Astrocyte (in vitro differentiated cells and primary cell): ENCODE measurements around the gene MARCHF4. TPM values are rescaled to one million over a fixed set of nuclear protein-coding genes. Genes with fewer than 3 reads are reported as not detected.

Source experiments
- DNase-seq: peaks from one replicate; pipeline ENCODE4 v3.0.0-alpha.2; 2010; ENCODE audit warnings: low read depth
- FAIRE-seq: peaks from 2 replicates; lab custom pipeline; 2011; peaks lifted over from hg19 to GRCh38; lab: Jason Lieb, UNC
- H2AFZ ChIP-seq: 2 replicates; pipeline ENCODE4 v1.6.0; 2012; ENCODE audit warnings: low read depth, low read length, inconsistent platforms
- H3K27ac ChIP-seq: 2 replicates; pipeline ENCODE4 v1.5.1; 2011; ENCODE audit warnings: low read depth, low read length, inconsistent platforms
- H3K27me3 ChIP-seq: 2 replicates; pipeline ENCODE4 v1.6.0; 2011; ENCODE audit warnings: low read length, inconsistent platforms; ENCODE audit not compliant: insufficient read depth
- H3K36me3 ChIP-seq: 2 replicates; pipeline ENCODE4 v1.5.1; 2011; ENCODE audit warnings: low read length, inconsistent platforms; ENCODE audit not compliant: insufficient read depth
- H3K4me1 ChIP-seq: 2 replicates; pipeline ENCODE4 v1.5.1; 2011; ENCODE audit warnings: low read length, inconsistent platforms; ENCODE audit not compliant: insufficient read depth
- H3K4me2 ChIP-seq: 2 replicates; pipeline ENCODE4 v1.6.0; 2012; ENCODE audit warnings: low read length, inconsistent platforms
- H3K4me3 ChIP-seq: 2 replicates; pipeline ENCODE4 v1.5.1; 2011; ENCODE audit warnings: low read depth, mild to moderate bottlenecking, low read length, inconsistent platforms; ENCODE audit not compliant: insufficient read depth
- H3K79me2 ChIP-seq: 2 replicates; pipeline ENCODE4 v1.6.0; 2012; ENCODE audit warnings: mild to moderate bottlenecking, low read length, inconsistent platforms; ENCODE audit not compliant: insufficient read depth
- H3K9ac ChIP-seq: 2 replicates; pipeline ENCODE4 v1.6.0; 2012; ENCODE audit warnings: mild to moderate bottlenecking, low read length, inconsistent platforms
- H3K9me3 ChIP-seq: 2 replicates; pipeline ENCODE4 v1.5.1; 2012; ENCODE audit warnings: low read depth, mild to moderate bottlenecking, low read length, inconsistent platforms; ENCODE audit not compliant: insufficient read depth
- H4K20me1 ChIP-seq: 2 replicates; pipeline ENCODE4 v1.6.0; 2012; ENCODE audit warnings: low read length, inconsistent platforms; ENCODE audit not compliant: insufficient read depth
- H3K27ac Mint-ChIP-seq: one replicate; pipeline ENCODE4 v1.8.0; 2021; ENCODE audit warnings: mild to moderate bottlenecking, mixed read lengths; ENCODE audit not compliant: unreplicated experiment
- H3K27me3 Mint-ChIP-seq: one replicate; pipeline ENCODE4 v1.8.0; 2021; ENCODE audit warnings: low read depth, mixed read lengths; ENCODE audit not compliant: unreplicated experiment
- H3K36me3 Mint-ChIP-seq: one replicate; pipeline ENCODE4 v1.8.0; 2021; ENCODE audit warnings: low read depth, mixed read lengths; ENCODE audit not compliant: unreplicated experiment
- H3K4me1 Mint-ChIP-seq: one replicate; pipeline ENCODE4 v1.8.0; 2021; ENCODE audit warnings: low read depth, mixed read lengths; ENCODE audit not compliant: unreplicated experiment
- H3K4me3 Mint-ChIP-seq: one replicate; pipeline ENCODE4 v1.8.0; 2021; ENCODE audit warnings: mild to moderate bottlenecking, moderate library complexity, mixed read lengths; ENCODE audit not compliant: unreplicated experiment
- H3K9me3 Mint-ChIP-seq: one replicate; pipeline ENCODE4 v1.8.0; 2021; ENCODE audit warnings: mild to moderate bottlenecking, mixed read lengths; ENCODE audit not compliant: unreplicated experiment
- CTCF ChIP-seq: IDR thresholded peaks from 2 replicates; pipeline ENCODE4 v1.5.1; 2011; ENCODE audit warnings: low read depth, mild to moderate bottlenecking, inconsistent platforms, low read length, moderate library complexity; ENCODE audit not compliant: insufficient read depth
- EZH2 ChIP-seq: IDR thresholded peaks from 2 replicates; pipeline ENCODE4 v1.6.1; 2012; ENCODE audit warnings: mild to moderate bottlenecking, low read length, inconsistent platforms; ENCODE audit not compliant: insufficient read depth
- total RNA-seq: library from RNA; stranded (reverse); gene quantifications from 2 replicates; pipeline ENCODE4 v1.2.1, GENCODE V29; 2021

The MARCHF4 gene
- total RNA-seq, 1 donor from 2014 or later: 42.8 TPM

- no peaks in the 10 kb centered on the region for H3K9me3 ChIP-seq
- H3K4me2 ChIP-seq: no peak overlapping the region
- H3K27me3 ChIP-seq: no peaks in the 10 kb centered on the region
- no peaks in the 10 kb centered on the region for H3K4me1 Mint-ChIP-seq
- no peaks in the 10 kb centered on the region for H3K36me3 ChIP-seq
- H2AFZ ChIP-seq: no peak overlapping the region
- no peak overlapping the region for H3K9ac ChIP-seq
- no peak overlapping the region for H3K4me3 ChIP-seq
- no peak for DNase-seq
- peaks cover 4% of the 10 kb centered on the region for H3K4me1 ChIP-seq
- H3K9me3 Mint-ChIP-seq: peaks cover 2% of the 10 kb centered on the region
- H3K4me3 Mint-ChIP-seq: no peak overlapping the region
- H3K27ac ChIP-seq: no peak overlapping the region
- no peaks in the 10 kb centered on the region for H4K20me1 ChIP-seq
- no peak for FAIRE-seq
- no peak overlapping the region for H3K27ac Mint-ChIP-seq
- no peaks in the 10 kb centered on the region for H3K79me2 ChIP-seq
- no peaks in the 10 kb centered on the region for H3K36me3 Mint-ChIP-seq
- TF ChIP-seq CTCF (no peak), EZH2 (no peak)
- H3K27me3 Mint-ChIP-seq: peaks cover 2% of the 10 kb centered on the region
These were observed 22.6 kb upstream of the MARCHF4 start for GRCh38 chr2:216394881-216395280.

GRCh38 chr2:216392945-216393840 lies 20.9 kb upstream of the MARCHF4 start:
- Histone ChIP-seq H3K27me3 (no peaks in the 10 kb centered on the region), H2AFZ (no peak overlapping the region), H4K20me1 (no peaks in the 10 kb centered on the region), H3K4me3 (no peak overlapping the region), H3K36me3 (no peaks in the 10 kb centered on the region), H3K79me2 (no peaks in the 10 kb centered on the region), H3K9me3 (no peaks in the 10 kb centered on the region), H3K4me2 (no peak overlapping the region), H3K27ac (no peak overlapping the region), H3K9ac (no peak overlapping the region), H3K4me1 (peaks cover 4% of the 10 kb centered on the region)
- H3K4me3 Mint-ChIP-seq: no peak overlapping the region
- TF ChIP-seq EZH2 (no peak), CTCF (no peak)
- FAIRE-seq (no peak), DNase-seq (no peak)
- H3K4me1 Mint-ChIP-seq: no peaks in the 10 kb centered on the region
- peaks cover 2% of the 10 kb centered on the region for H3K27me3 Mint-ChIP-seq
- H3K27ac Mint-ChIP-seq: no peak overlapping the region
- H3K9me3 Mint-ChIP-seq: peaks cover 4% of the 10 kb centered on the region
- H3K36me3 Mint-ChIP-seq: peaks cover 3% of the 10 kb centered on the region

- Mint-ChIP-seq H3K9me3 (peaks cover 5% of the 10 kb centered on the region), H3K36me3 (peaks cover 3% of the 10 kb centered on the region), H3K27me3 (peaks cover 2% of the 10 kb centered on the region), H3K4me3 (no peak overlapping the region), H3K4me1 (no peaks in the 10 kb centered on the region), H3K27ac (no peak overlapping the region)
- H3K4me2 ChIP-seq: no peak overlapping the region
- H3K27ac ChIP-seq: no peak overlapping the region
- no peak overlapping the region for H3K4me3 ChIP-seq
- no peaks in the 10 kb centered on the region for H4K20me1 ChIP-seq
- no peak for FAIRE-seq
- no peaks in the 10 kb centered on the region for H3K9me3 ChIP-seq
- no peak for DNase-seq
- peaks cover 4% of the 10 kb centered on the region for H3K4me1 ChIP-seq
- no peaks in the 10 kb centered on the region for H3K27me3 ChIP-seq
- TF ChIP-seq CTCF: no peak
- TF ChIP-seq EZH2: no peak
- no peak overlapping the region for H3K9ac ChIP-seq
- no peaks in the 10 kb centered on the region for H3K36me3 ChIP-seq
- H3K79me2 ChIP-seq: no peaks in the 10 kb centered on the region
- no peak overlapping the region for H2AFZ ChIP-seq
These were observed 19.8 kb upstream of the MARCHF4 start for GRCh38 chr2:216392018-216392562.
